Limb (tissue), 2 donors: ENCODE measurements around the gene PCAT7.
"Not testable (repeated sequence)": the region's sequence is repeated elsewhere in the genome, so short reads cannot be mapped to it uniquely, and the experiment has no call there.

Experiments used
- DNase-seq, 2 donors: peaks; one replicate each; pipeline ENCODE4 v3.0.0-alpha.2; 2016; ENCODE audit errors: extremely low spot score in 2 of 2

Gene PCAT7

DNA sequence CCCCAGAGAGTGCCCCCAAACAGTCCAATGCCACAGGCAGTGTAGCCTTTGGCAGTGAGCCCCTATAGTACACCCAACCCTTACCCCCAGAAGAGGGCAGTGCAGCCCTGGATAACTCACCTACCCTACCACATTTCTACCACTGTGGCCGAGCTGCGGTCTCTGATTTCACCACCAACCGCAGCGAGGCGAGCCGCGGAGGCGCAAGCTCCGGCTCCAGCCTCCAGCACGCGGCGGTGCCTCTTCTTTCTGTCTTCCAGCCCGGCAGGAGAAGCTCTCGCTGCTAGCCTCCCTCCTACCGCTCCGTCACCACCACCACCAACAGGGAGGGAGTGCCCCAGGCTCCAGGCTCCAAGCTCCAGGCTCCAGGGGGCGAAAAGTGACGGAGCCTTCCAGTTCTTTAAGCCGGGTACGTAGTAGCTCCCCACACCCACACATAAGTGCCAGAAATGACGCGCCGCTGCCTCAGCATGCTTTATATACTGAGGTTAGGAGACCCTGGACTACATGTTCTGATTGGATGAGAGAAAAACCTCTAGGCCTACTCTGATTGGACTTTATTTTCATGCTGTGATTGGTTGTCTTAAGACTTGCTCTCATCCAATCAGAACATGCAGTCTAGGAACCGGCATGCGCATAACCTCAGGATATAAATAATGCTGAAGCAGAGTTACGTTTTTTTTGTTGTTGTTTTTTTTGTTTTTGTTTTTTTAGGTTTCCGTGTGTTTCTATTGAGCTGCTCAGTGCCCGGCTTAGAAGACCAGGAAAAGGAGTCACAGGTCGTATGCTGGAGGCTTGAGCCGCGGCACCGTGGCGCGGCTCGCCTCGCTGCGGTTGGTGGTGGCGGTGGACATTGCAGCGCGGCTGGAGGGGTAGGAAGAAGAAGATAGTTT lies at the start of gene PCAT7:
TSS of gene PCAT7 (plus strand) at position 645 of the 893 bp plus-strand sequence.
- no peak for DNase-seq

DNA sequence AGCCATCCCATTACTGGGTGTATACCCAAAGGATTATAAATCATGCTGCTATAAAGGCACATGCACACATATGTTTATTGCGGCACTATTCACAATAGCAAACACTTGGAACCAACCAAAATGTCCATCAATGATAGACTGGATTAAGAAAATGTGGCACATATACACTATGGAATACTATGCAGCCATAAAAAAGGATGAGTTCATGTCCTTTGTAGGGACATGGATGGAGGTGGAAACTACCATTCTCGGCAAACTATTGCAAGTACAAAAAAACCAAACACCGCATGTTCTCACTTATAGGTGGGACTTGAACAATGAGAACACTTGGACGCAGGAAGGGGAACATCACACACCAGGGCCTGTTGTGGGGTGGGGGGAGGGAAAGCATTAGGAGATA lies 48.5 kb upstream of the PCAT7 start:
- DNase-seq = not testable (repeated sequence)

DNA sequence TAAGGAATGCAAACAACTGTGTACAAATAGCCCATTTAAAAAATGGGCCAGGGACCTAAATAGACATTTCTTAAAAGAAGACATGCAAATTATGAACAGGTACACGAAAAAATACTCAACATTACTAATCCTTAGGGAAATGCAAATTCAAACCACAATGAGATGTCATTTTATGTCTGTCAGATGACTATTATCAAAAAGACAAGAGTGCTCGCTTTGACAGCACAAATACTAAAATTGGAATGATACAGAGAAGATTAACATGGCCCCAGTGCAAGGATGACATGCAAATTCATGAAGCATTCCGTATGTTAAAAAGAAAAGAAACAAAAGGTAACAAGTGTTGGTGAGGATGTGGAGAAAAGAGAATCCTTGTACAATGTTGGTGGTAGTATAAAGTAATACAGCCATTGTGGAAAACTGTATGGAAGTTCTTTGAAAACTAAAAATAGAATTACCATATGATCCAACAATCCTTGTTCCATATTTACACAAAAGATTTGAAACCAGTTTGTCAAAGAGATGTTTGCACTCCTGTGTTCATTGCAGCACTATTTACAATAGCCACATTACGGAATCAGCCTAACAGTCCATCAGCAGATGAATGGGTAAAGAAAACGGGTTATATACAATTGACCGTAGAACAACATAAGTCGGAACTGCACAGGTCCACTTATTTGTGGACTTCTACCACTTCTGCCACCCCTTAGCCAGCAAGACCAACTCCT lies 47.2 kb upstream of the PCAT7 start:
- no peak for DNase-seq

DNA sequence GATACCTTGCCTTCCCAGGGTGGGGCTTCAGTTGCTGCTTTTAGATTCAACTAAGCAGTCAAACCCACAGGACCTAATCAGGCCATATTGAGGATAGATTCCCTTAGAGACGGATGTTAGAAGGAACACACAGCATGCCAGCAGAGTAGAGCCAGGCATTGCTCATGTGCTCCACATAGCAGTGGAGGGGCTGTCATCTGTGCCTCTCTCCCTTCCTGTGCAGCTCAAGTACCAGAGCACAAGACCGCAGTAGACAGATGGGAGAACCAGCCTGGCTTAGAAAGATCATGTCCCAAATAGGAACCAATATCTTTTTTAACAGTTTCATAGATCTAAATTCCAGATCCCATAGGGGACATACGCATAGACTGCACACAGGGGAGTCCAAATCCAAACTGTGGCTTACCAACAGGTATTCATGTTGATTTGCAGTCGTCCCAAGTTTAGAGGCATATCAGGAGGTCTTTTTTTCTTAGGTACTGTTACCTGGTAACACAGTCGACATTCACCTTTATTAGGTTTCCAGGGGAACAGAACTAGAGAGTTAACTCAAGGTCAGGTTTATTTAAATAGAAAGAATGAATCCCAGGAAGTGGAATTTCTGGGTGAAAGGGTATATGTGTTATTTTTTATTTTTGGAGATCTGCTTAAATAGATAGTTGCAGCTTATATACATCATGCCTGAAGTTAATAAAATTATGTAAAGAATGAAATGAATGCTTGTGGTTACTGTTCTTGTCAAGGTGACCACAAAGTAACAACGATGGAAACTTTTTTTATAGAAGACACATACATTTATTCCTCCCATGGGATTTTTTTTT lies 43.5 kb upstream of the PCAT7 start:
- DNase-seq = no peak

DNA sequence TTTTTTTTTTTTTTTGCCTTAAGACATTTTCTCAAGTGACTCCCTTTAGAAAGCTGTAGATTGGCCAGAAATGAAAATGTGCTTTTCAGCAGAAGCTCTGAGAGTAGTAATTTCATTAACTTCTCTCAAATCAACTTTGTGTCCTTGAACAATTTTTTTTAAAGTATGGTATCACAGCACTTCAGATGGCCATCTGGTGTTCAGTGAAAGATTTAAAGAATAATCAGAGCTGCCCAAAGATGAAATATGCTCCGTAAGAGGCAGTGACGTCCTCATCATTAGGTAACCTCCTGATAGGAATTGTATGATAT lies 43.0 kb upstream of the PCAT7 start:
- DNase-seq = no peak

DNA sequence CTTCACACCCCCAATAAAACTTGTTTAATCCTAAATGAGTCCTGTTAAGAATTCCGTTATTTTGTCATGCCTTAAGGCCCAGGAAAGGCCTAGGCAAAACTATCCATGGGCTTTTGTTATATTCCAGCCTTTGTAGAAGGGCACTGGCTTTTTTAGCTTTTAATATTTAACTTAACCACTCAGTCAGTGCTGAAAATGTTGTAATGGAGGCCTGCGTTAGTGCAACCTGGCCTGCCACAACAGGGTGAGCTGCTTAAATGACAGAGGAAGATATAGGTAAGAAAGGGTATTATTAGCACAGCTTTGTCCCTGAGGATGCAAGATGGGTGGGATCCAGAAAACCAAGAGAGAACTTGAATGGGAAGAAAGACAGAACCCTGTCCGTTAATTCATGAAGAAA lies 40.2 kb upstream of the PCAT7 start:
- DNase-seq = no peak

DNA sequence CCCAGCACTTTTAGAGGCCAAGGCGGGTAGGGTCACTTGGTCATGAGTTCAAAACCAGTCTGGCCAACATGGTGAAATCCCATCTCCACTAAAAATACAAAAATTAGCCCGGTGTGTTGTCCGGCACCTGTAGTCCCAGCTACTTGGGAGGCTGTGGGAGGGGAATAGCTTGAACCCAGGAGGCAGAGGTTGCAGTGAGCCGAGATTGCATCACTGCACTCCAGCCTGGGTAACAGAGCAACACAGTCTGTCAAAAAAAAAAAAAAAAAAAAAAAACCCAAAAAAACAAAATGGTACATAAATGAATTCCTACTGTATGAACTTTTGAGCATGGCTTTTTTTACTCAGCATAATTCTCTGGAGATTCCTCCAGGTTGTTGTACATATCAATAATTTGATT lies 37.6 kb upstream of the PCAT7 start:
- no peak for DNase-seq

DNA sequence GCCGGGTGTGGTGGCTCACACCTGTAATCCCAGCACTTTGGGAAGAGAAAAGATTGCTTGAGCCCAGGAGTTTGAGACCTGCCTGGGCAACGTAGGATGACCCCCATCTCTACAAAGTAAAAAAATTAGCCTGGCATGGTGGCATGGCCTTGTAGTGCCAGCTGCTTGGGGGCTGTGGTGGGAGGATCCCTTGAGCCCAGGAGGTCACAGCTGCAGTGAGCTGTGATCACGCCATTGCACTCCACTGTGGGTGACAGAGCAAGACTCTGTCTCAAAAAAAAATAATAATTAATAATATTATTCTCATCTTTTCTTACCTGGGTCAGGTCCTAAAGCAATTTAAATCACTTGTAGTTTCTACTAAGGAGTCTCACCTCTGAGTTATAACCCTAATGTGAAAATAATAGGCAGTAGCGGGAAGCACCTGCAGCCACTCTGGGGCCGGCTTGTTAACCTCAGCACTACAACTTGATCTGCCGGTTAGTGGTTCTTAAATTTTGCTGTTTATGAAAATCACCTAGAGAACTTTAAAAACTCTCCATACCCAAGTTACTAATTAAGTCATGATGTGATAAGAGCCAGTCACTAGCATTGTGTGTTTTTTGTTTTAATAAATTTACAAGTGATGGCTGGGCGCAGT lies 29.4 kb upstream of the PCAT7 start:
- no peak for DNase-seq

DNA sequence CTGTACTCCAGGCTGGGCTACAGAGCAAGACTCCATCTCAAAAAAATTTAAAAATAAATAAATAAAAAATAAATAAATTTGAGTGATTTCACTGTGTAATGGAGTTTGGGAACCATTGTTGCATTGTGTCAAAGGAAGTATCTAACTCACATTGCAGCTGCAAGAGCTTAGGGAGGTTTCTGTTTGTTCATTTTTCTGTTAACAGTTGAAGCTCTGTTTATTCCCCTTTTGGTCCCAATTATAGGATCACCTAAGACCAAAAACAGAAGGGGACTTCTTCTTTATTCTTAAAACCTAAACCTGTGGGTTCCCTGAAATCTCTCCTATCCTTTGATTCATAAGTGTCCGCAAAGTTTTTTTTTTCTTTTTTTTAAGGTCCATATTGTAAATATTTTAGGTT lies 28.6 kb upstream of the PCAT7 start:
- no peak for DNase-seq

DNA sequence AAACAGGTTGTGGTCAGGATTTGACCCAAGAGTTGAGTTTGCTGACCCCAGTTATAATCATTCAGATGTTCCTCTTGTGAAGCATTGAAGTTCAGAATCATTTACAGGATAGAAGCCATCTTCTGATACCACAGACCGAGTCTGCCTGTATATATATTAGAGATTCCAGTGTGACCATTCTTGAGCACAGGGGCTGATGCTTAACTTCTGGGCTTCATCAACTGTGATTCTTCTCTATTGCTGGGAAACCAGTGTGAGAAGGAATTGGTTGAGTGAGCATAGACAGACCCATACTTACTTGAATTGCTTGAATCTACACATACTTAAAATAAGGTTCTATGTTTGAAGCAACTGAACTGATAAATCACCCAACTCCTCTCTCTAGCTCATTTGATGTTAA lies 27.9 kb upstream of the PCAT7 start:
- no peak for DNase-seq

DNA sequence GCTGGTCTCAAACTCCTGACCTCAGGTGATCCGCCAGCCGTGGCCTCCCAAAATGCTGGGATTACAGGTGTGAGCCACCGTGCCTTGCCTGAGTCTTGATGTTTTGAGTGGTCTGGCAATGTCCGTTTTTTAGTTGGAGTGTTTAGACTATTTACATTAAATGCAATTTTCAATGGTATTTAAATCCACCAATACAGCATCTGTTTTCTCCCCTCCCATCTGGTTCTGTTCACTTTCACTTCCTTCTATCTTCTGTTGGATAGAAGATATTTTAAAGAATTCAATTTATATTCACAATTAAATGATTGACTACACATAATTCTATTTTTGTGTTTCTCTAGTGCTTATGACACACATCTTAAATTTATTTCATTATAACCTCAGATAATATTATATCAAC lies 26.0 kb upstream of the PCAT7 start:
- DNase-seq = no peak

DNA sequence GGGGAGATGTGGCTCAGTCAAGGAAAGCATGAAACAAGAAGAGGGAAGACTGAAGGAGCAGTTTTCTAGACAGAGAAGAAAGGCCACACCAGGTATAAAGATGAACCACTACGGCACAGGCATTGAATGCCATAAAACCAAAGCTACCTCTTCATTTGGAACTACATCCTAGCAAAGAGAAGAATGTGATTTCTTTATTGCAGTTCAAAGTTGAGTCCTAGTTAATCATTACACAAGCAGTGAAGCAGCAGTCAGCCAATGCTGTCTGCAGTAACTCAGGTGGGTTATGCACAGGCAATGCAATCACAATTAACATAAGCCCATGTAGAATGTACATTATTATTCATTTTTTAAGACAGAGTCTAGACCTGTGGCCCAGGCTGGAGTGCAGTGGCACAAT lies 21.7 kb upstream of the PCAT7 start:
- DNase-seq = no peak

DNA sequence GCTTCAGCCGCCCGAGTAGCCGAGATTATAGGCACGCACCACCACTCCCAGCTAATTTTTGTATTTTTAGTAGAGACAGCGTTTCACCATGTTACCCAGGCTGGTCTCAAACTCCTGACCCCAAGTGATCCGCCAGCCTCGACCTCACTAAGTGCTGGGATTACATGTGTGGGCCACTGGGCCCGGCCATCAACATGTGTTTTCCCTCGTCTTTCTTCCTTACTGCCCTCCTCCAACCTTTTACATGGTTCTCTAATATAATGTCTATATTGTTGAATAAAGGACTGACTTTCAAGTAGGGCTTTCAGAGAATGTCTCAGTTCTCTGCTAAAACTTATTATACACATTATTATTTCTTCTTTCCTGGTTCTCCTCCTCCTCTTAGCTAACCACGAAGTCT lies 21.3 kb upstream of the PCAT7 start:
- DNase-seq = no peak

DNA sequence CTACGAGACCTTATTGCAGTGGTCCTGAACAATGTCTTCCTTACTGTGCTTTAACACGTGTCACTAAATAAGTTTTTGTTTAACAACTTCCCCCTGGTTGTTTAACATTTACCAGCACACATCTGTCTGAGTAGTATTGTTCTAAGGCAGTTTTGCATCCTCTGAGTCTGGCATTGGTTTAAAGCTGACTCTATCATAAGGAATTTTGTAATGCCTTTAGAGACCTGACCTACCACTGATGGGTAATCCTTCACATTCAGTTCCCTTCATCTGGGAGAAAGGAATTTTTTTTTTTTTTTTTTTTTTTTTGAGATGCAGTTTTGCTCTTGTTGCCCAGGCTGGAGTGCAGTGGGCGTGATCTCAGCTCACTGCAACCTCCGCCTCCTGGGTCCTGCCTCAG lies 20.0 kb upstream of the PCAT7 start:
- DNase-seq = no peak

DNA sequence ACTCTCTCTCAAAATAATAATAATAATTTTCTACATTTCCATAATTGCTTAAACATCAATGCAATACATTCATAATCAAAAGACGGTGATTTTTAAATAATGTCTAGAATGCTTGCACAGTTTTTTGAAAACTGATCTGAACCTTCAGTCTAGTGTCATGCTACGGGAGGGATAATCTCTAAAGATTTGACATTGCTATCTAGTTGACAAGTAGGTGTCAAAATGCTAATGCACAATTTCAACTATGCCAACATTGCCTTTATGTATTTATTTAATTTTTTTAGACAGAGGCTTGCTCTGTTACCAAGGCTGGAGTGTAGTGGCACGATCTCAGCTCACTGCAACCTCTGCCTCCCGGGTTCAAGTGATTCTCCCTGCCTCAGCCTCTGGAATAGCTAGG lies 16.0 kb upstream of the PCAT7 start:
- no peak for DNase-seq

DNA sequence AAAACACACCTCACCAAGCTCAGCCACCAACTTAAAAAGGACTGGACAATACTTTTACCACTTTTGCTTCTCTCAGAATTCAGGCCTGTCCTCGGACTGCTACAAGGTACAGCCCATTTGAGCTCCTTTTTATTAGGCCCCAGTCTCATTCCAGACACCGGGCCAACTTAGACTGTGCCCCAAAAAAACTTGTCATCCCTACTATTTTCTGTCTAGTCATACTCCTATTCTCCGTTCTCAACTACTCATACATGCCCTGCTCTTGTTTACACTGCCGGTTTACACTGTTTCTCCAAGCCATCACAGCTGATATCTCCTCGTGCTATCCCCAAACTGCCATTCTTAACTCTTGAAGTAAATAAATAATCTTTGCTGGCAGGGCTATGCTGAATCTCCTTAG lies 10.5 kb upstream of the PCAT7 start:
- not testable (repeated sequence) for DNase-seq

DNA sequence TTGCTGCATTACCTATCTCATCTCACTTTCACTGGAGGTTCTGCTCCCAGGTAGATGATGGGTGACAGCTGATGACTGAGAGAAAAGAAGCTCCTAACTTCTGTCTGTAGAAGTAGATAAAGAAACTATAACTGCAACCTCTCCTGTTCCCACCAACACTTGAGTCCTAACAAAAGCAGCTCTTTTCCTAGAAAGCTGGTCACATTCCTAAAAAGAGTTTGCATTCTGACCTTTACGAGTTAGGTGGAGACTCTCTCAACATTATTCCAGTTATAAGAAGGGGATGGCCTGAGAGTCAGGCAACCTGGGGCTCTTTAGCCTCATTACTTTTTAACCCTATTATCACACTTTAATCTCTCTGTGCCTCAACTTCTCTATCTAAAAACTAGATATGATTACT lies 8.9 kb upstream of the PCAT7 start:
- DNase-seq = no peak

DNA sequence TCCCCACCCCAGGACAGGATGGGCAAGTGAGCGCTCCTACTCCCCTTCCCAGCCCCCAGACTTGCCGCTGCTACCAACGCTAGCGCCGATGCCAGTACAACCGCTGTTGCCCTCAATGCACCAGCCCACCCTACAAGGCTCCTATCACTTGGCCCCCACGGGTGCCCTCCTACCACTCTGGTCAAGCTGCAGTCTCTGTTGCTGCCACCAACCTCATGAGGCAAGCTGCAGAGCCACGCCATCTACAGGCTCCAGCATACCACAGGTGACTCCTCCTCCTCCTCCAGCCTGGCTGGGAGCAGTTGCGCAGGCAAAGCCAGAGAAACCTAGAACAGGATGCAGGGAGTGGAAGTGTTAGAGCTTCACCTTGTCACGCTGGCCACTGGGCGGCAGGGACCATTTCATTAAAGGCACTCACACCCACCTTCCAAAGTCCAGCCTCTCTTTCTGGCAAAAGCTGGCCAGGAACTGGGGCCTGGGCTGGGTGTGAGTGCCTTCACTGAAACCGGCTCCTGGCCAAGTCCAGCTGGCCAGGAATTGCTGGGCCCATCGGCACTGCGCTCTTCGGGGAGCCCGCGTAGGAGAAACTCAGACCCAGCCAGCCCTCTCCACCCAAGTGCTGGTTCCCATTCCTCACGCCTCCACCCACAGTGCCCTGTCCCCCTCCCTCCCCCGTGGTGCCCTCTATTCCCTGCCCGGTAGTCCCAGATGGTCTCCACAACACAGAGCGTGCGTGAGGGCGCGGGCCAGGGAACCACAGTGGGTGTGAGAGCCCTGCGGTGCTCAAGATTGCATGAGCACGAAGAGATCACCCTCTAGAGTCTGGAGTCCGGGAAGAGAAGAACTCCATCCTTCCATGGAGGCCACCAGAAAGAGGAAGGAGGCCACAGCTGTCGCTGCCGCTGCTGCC lies 1.6 kb upstream of the PCAT7 start:
- DNase-seq = no peak

DNA sequence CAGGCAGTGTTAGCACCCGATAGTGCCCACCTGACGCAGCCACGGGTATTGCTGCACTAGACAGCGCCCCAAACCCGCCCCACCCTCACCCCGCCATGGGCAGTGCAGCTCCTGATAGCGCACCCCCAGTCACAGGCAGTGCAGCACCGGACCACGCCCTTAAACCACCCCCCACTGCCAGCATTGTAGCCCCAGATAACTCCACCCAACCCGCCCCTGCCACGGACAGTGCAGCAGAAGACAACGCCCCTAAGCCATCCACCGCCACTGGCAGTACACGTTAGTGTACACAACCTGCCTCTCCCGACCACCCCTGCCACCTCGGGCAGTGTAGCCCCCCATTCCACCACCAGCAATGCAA lies 825 bp upstream of the PCAT7 start:
- DNase-seq = no peak

DNA sequence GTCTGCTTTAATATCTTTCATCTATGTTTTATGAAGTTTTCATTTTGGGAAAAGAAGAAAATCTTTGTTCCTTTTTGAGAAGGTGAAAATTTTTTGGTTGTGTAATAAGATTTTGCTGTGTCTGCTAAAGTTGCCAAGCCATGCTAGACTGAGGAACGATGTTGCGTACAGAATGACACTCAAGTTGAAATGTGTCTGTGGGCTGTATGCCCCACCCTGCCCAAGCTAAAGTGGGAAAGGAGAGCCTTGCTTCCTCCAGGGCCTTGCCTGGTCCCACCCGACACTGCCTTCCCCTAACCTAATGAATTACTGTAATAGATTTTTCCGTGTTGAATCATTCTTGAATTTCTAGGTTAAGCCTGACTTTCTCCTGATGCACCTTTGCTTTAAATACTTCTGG lies 2.5 kb downstream of the PCAT7 start:
- DNase-seq = no peak

DNA sequence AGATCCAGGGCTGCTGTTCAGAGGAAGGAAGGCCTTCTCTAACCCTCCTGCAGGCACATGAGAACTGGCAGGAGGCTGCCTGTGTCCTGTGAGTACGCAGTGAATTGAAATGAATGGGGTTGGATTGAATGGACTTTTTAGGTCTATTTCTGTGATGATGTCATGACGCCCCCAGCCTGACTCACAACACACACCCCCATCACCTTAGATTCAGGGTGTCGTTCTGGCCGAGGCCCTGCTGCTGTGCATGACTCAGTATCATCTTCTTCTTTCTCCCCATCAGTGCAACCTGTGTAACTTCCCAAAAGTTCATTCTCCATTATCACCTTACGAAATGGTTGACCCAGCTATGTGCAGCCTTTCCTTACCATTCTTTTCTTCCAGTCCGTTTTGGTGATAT lies 5.4 kb downstream of the PCAT7 start:
- no peak for DNase-seq
